ENCODE measurements around the gene ACP2. TPM values are rescaled to one million over a fixed set of nuclear protein-coding genes. Genes with fewer than 3 reads are reported as not detected.
"Not testable (repeated sequence)": the region's sequence is repeated elsewhere in the genome, so short reads cannot be mapped to it uniquely, and the experiment has no call there.

Gene ACP2
- polyA plus RNA-seq, 1 experiment: 31.1 TPM

DNA sequence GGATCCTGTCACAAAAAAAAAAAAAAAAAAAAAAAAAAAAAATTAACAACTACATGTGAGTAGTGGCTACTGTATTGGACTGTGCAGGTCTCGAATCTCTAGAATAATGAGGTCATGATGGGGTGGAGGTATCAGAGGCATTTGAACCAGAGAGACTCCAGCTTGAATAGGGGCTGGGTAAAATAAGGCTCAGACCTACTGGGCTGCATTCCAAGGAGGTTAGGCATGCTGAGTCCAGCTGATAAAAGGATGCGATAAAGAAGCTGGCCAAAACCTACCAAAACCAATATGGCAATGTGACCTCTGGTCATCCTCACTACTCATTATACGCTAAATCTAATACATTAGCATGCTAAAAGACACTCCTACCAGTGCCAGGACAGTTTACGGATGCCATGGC, 56.5 kb downstream of the ACP2 start:
- no peak for DNase-seq (ENCODE audit: low read depth)
- ChIA-PET CTCF (interaction anchor here (0.6 kb wide), 1 partner anchor 59 kb away, joined by 3 read pairs; no protein-coding TSS in a partner anchor), POLR2A (no interaction called here)
- Histone ChIP-seq H3K36me3 (ENCODE audit: control insufficient read depth, insufficient read depth, low read length) (no peaks in the 10 kb centered on the region), H3K27me3 (ENCODE audit: control insufficient read depth, insufficient read depth, low read length) (no peaks in the 10 kb centered on the region), H3K4me3 (ENCODE audit: low read depth, low read length) (no peak overlapping the region)
- TF ChIP-seq, protein P1, sequence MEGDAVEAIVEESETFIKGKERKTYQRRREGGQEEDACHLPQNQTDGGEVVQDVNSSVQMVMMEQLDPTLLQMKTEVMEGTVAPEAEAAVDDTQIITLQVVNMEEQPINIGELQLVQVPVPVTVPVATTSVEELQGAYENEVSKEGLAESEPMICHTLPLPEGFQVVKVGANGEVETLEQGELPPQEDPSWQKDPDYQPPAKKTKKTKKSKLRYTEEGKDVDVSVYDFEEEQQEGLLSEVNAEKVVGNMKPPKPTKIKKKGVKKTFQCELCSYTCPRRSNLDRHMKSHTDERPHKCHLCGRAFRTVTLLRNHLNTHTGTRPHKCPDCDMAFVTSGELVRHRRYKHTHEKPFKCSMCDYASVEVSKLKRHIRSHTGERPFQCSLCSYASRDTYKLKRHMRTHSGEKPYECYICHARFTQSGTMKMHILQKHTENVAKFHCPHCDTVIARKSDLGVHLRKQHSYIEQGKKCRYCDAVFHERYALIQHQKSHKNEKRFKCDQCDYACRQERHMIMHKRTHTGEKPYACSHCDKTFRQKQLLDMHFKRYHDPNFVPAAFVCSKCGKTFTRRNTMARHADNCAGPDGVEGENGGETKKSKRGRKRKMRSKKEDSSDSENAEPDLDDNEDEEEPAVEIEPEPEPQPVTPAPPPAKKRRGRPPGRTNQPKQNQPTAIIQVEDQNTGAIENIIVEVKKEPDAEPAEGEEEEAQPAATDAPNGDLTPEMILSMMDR (IDR thresholded peaks at IDR 0.05; ENCODE audit: insufficient read depth, low read depth, low read length): no peak

DNA sequence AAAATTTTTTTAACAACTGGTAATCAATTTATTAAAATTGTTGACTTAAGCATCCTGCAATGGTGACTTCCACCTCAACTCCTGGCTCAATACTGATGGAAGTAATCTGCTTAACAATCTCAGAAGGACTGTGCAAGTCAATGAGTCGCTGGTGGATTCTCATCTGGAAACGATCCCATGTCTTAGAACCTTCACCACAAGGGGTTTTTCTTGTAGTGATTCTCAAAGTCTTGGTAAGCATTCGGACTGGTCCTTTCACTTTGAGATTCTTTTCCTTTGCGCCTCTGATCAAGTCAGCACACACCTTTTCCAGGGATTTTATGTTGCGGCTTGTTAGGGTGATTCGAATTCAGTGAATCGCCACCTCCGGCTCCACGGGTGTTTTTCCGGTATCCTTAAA, 57.5 kb downstream of the ACP2 start:
- CTCF ChIA-PET: interaction anchor here (2.1 kb wide), 1 partner anchor 164 kb away, joined by 5 read pairs; no protein-coding TSS in a partner anchor
- H3K4me3 ChIP-seq (ENCODE audit: low read depth, low read length); H3K27me3 ChIP-seq (ENCODE audit: control insufficient read depth, insufficient read depth, low read length); H3K36me3 ChIP-seq (ENCODE audit: control insufficient read depth, insufficient read depth, low read length); DNase-seq (ENCODE audit: low read depth); POLR2A ChIA-PET: not testable (repeated sequence)

Other genes with a start within 250 kb of the ACP2 start
- 44.8 and 58.1 TPM in 2 replicates for gene ARFGAP2, start 71.9 kb downstream of the ACP2 start, polyA plus RNA-seq (2011; rRNA removed)
- gene PACSIN3, start 62.4 kb downstream of the ACP2 start, polyA plus RNA-seq (2011; rRNA removed): 17.6 and 25.2 TPM in 2 replicates
- 44.9 and 46.5 TPM in 2 replicates for gene DDB2, start 33.8 kb downstream of the ACP2 start, polyA plus RNA-seq (2011; rRNA removed)
- gene NR1H3, start 9.2 kb upstream of the ACP2 start, polyA plus RNA-seq (2011; rRNA removed): 20.7 and 25.9 TPM in 2 replicates
- 15.4 and 19.8 TPM in 2 replicates for gene MADD, start 21.3 kb upstream of the ACP2 start, polyA plus RNA-seq (2011; rRNA removed)
- gene MYBPC3, start 103.9 kb upstream of the ACP2 start, polyA plus RNA-seq (2011; rRNA removed): not detected in 2 replicates
- gene SPI1, start 129.7 kb upstream of the ACP2 start, polyA plus RNA-seq (2011; rRNA removed): not detected in 2 replicates
- gene SLC39A13, start 159.8 kb upstream of the ACP2 start, polyA plus RNA-seq (2011; rRNA removed): 59.7 and 108 TPM in 2 replicates
- 187 and 191 TPM in 2 replicates for gene PSMC3, start 177.6 kb upstream of the ACP2 start, polyA plus RNA-seq (2011; rRNA removed)
- gene RAPSN, start 200.3 kb upstream of the ACP2 start, polyA plus RNA-seq (2011; rRNA removed): 0.10 and 0.12 TPM in 2 replicates

Measured in BJ (cell line).